HG03025 (cell line): Measurements from ENCODE around the gene GLIPR1.
"Not testable (repeated sequence)": the region's sequence is repeated elsewhere in the genome, so short reads cannot be mapped to it uniquely, and the experiment has no call there.

Experiments
- ATAC-seq: cut with Tn5 transposase; IDR thresholded peaks from one replicate; pipeline ENCODE4 v1.9.1; 2021; ENCODE audit warnings: mild to moderate bottlenecking, moderate library complexity; ENCODE audit not compliant: unreplicated experiment, low FRiP score

The GLIPR1 gene

GRCh38 chr12:75471902-75472890 lies 8.4 kb upstream of the GLIPR1 start:
- ATAC-seq, result peak; percentile 78

- no peak for ATAC-seq
These were observed 6.4 kb upstream of the GLIPR1 start for GRCh38 chr12:75474116-75474515.

DNA sequence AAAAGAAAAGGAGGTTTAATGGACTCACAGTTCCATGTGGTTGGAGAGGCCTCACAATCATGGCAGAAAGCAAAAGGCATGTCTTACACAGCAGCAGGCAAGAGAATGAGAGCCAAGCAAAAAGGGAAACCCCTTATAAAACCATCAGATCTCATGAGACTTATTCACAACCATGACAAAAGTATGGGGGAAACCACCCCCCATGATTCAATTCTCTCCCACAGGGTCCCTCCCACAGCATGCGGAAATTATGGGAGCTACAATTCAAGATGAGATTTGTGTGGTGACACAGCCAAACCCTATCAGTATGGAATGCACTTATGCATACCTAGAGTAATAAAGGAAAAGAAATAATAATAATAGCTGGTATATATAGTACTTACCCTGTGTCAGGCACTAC lies 4.5 kb upstream of the GLIPR1 start:
- ATAC-seq, result no peak

GRCh38 chr12:75477137-75477536 lies 3.4 kb upstream of the GLIPR1 start:
- no peak for ATAC-seq

GRCh38 chr12:75478116-75478794 lies 2.3 kb upstream of the GLIPR1 start:
- ATAC-seq, result no peak

DNA sequence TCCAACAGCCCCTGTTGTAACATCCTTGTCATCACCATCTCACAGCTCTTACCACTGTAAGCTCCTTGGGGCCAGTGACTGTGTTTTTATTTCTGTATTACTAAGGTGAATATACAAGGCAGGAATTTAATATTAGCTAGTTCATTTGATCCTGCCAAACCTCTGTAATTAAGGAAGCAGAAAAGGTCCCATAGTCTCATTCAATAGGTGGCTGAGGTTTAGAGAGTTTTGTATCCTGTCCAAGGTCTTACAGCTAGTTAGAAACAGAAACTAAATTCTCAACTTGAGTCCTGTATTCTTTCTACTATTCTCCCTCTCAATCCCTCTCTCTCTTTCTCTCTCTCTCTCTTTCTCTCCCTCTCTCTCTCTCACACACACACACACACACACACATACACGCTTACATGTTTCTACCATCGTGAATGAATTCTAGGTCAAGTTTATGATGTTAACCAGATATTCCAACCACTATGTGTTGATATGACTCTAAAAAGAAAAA lies 543 bp upstream of the GLIPR1 start:
- peak; percentile 35 for ATAC-seq

DNA sequence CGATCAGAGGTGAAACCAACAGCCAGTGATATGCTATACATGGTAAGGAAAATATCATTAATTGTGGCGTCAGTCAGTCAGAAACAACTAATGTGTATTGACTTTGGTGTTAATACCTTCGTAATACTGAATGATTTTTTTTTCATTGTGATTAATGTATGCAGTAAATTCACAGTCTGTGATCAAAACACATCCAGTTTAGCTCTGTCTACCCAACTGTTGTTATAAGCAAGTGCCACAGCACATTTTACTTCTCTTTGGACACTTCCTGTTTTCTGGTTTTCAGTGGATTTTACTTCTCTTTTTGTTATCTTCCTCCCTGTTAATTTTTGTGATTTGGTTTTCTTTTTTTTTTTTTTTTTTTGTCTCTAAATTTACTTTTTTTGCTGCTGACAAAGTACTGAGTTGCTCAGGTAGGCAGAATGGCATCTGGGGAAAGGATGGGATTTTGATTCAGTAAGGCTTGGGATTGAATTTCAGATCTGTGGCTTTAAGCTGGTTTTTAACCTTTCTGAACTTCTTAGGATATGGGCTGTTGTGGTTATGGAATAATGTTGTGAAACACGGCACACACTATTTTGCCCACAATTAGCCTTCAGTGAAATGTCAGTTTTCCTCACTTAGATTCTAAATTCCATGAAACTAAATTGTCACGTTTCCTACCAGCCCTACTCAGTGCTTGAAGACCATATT lies 604 bp downstream of the GLIPR1 start:
- ATAC-seq, result peak; percentile 26

- no peak for ATAC-seq
These were observed 1.2 kb downstream of the GLIPR1 start for GRCh38 chr12:75481774-75482173.

GRCh38 chr12:75482646-75483045 lies 2.1 kb downstream of the GLIPR1 start:
- no peak for ATAC-seq

DNA sequence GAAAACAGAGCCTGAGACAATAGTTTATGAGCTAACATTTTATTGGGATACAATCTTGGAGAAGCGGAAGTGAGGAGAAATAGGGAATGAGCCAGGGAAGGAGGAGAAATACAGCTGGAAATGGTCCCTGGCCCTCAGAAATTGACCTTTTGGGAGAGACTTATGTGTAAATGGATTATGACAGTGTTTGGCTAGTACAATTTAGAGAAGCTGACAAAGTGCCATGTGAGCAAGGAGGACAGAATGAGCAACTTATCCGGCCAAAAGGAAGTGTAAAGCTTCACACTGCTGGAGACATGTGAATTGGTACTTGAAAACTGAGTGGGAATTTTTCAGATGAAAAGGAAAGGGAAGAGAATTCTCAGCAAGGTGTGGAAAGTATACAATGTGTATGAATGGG lies 2.9 kb downstream of the GLIPR1 start:
- no peak for ATAC-seq

GRCh38 chr12:75484450-75484849 lies 3.9 kb downstream of the GLIPR1 start:
- not testable (repeated sequence) for ATAC-seq

DNA sequence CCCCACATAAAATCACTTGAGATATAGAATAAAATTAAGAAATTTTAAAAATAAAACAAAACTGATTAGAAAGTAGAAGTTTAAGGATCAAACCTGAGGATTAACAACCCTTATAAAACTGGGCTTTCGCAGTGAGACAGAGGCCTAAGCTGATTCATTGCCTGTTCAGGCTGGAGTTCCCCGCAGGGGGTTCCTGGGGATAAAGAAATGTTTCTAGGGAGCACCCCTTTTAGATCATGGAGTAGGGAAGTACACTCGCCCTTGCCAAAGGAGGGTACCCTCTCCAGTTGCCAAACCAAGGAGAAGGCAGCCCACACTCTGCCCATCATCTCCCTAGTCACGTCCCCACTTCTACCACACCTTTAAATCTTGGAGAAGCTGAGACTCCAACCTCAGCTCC lies 6.8 kb downstream of the GLIPR1 start:
- no peak for ATAC-seq

DNA sequence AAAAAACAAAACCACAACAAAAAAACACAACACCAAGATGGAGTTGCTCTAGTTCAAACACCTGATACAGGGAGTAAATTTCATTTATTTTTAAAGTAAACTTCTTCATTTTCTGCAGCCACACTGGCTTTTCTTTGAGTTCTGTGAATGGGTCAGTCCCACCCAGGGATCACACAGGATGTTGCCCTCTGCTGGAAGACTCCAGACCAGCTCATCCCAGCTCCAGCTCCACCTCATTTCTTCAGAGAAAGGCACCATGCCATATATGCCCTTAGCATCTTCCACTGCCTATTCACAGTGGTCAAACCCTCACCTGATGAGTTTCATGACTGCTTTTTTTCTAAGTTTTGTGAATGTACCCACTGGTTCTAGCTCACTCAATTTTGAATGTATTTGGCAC lies 8.0 kb downstream of the GLIPR1 start:
- no peak for ATAC-seq

DNA sequence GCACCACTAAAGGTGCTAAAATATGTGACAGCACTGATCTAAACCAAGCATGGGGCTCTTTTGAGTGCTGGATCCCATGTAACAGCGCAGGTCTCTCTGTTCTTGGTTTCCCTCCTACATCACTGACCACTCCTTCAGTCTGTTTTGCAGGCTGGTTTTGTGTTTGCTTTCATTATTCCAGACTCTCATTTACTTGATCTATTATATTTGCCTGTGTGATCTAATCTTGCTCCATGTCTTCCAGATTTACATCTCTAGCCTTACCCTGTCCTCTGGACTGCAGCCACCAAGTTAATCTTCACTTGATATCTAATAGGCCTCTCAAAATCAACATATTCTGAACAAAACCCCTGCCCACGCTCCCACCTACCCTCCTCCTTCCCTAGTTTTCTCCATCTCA lies 8.6 kb downstream of the GLIPR1 start:
- no peak for ATAC-seq

DNA sequence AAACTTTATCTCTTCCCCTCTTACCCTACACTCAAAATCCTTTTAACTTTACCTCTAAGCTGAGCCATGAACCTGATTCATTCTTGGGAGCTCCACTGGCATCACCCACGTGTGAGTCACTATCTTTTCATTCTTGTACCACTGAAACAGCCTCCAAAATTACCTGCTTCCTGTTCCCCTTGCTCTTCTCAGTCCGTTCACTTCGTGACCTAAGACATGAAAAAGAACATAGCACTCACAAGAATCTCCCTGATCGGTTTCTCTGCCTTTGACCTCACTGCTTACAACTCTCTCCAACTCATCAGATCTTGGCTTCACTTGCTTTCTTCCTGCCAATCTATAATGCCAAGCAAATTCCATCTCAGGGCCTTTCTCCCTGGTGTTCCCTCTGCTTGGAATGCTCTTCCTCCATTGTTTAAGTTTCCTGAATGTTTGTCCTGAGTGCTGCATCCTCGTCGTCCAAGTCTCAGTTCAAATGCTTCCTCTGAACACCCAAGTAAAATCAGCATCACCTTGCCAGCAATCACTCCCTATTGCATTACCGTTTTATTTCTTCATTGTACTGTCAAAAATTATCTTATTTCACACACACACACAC lies 9.2 kb downstream of the GLIPR1 start:
- peak; percentile 57 for ATAC-seq

GRCh38 chr12:75491169-75491568 lies 10.6 kb downstream of the GLIPR1 start:
- ATAC-seq, result no peak

GRCh38 chr12:75503459-75503858 lies 22.9 kb downstream of the GLIPR1 start:
- ATAC-seq, result no peak

- no peak for ATAC-seq
These were observed 23.3 kb downstream of the GLIPR1 start for GRCh38 chr12:75503866-75504265.

- no peak for ATAC-seq
These were observed 25.3 kb downstream of the GLIPR1 start for GRCh38 chr12:75505706-75506312.

DNA sequence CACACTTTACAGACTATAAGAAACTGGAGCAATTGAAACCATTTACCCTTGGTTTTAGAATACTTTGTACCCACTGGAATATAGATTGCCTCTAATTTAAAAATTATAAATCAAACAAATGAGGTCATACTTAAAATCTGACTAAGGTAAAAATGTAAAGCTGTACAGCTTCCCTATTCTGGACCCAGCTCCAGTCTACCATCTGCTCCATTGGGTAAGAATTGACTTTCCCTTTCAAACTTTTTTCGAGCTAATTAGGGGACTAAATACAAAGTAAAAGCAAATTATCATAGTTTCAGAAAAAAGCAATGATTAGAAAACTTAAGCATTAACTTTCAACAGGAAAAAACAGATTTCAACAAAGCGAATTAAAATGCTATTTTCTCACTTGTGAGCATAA lies 26.5 kb downstream of the GLIPR1 start:
- no peak for ATAC-seq
